Endothelial cell of umbilical vein (primary cell): ENCODE results near the gene TARS1. TPM values are rescaled to one million over a fixed set of nuclear protein-coding genes. Genes with fewer than 3 reads are reported as not detected.

Experiments
- BruUV-seq: library from RNA; stranded (reverse); fragments of 400-500 nt; replicated peaks from 2 replicates; lab custom pipeline; 2021; lab: Mats Ljungman, UMichigan
- CTCF ChIA-PET: fragments of 300-600, 350-600 bp; sonication (Branson Sonifier 250); formaldehyde crosslinking; loops from one replicate; lab custom pipeline; 2021; ENCODE audit warnings: antibody characterized with exemption, inconsistent platforms; lab: Charles Lee
- POLR2A ChIA-PET: fragments of 300-600, 350-600 bp; sonication (Branson Sonifier 250); formaldehyde crosslinking; loops from one replicate; lab custom pipeline; 2021; ENCODE audit warnings: antibody characterized with exemption, inconsistent platforms; lab: Charles Lee
- DNase-seq: peaks from one replicate; pipeline ENCODE4 v3.0.0-alpha.2; 2011; ENCODE audit warnings: low read depth, low spot score
- FAIRE-seq: peaks from 2 replicates; lab custom pipeline; 2011; peaks lifted over from hg19 to GRCh38; lab: Jason Lieb, UNC
- H2AFZ ChIP-seq: 2 replicates; pipeline ENCODE4 v1.6.0; 2012; ENCODE audit warnings: low read depth, low read length, control low read depth, inconsistent platforms
- H3K27ac ChIP-seq: 2 replicates; pipeline ENCODE4 v1.5.1; 2011; ENCODE audit warnings: low read depth, mild to moderate bottlenecking, control low read depth, low read length, moderate library complexity; ENCODE audit not compliant: insufficient read depth
- H3K27me3 ChIP-seq, 2 experiments: 2 replicates each; pipeline versions ENCODE4 v1.6.0 to v1.6.1; 2011; ENCODE audit warnings: low read length in 2 of 2, mixed read lengths in 1 of 2; ENCODE audit not compliant: control insufficient read depth in 2 of 2, insufficient read depth in 2 of 2
- H3K36me3 ChIP-seq, 2 experiments: 2 replicates in 1 of 2; 3 replicates in 1 of 2; pipeline ENCODE4 v1.5.1; 2011; ENCODE audit warnings: low read length in 2 of 2, mild to moderate bottlenecking in 1 of 2, moderate library complexity in 1 of 2; ENCODE audit not compliant: control insufficient read depth in 2 of 2, insufficient read depth in 2 of 2; ENCODE audit errors: extremely low read depth in 1 of 2
- H3K4me1 ChIP-seq: 3 replicates; pipeline ENCODE4 v1.5.1; 2011; ENCODE audit warnings: mild to moderate bottlenecking, low read length; ENCODE audit not compliant: control insufficient read depth, insufficient read depth; ENCODE audit errors: extremely low read depth
- H3K4me2 ChIP-seq: 2 replicates; pipeline ENCODE4 v1.6.1; 2011; ENCODE audit warnings: low read length, control low read depth, mixed read lengths; ENCODE audit not compliant: insufficient read depth
- H3K4me3 ChIP-seq, 3 experiments: fragments of 200-600 bp in 1 of 3; sonication (generic), shearing (Covaris generic) in 1 of 3; replicated peaks in 1 of 3; 2 replicates each; pipeline ENCODE4 v1.5.1; 2011 to 2016; ENCODE audit warnings: control low read depth in 3 of 3, low read length in 3 of 3, mild to moderate bottlenecking in 2 of 3, inconsistent platforms in 1 of 3, low read depth in 1 of 3, moderate library complexity in 1 of 3; ENCODE audit not compliant: insufficient read depth in 1 of 3
- H3K79me2 ChIP-seq: 2 replicates; pipeline ENCODE4 v1.6.0; 2012; ENCODE audit warnings: low read length, inconsistent platforms; ENCODE audit not compliant: control insufficient read depth, insufficient read depth
- H3K9ac ChIP-seq: replicated peaks from 2 replicates; pipeline ENCODE3; 2011; ENCODE audit warnings: low read length, control low read depth; ENCODE audit not compliant: insufficient read depth; ENCODE audit errors: extremely low read depth
- H3K9me1 ChIP-seq: replicated peaks from 3 replicates; pipeline ENCODE4 v1.6.0; 2011; ENCODE audit warnings: mild to moderate bottlenecking, low read length; ENCODE audit not compliant: control insufficient read depth, insufficient read depth; ENCODE audit errors: extremely low read depth
- H3K9me3 ChIP-seq: replicated peaks from 2 replicates; pipeline ENCODE4 v1.5.1; 2012; ENCODE audit warnings: low read length, inconsistent platforms; ENCODE audit not compliant: control insufficient read depth, insufficient read depth
- H4K20me1 ChIP-seq: replicated peaks from 2 replicates; pipeline ENCODE3; 2011; ENCODE audit warnings: mild to moderate bottlenecking, low read length; ENCODE audit not compliant: control insufficient read depth, insufficient read depth; ENCODE audit errors: extremely low read depth
- CTCF ChIP-seq, 2 donors: IDR thresholded peaks; 1 replicate in 1 of 2; 2 replicates in 1 of 2; pipeline ENCODE4 v1.5.1; 2011; ENCODE audit warnings: low read length in 2 of 2, mild to moderate bottlenecking in 2 of 2, moderate library complexity in 2 of 2, control low read depth in 1 of 2, inconsistent platforms in 1 of 2, low read depth in 1 of 2; ENCODE audit not compliant: insufficient read depth in 1 of 2; ENCODE audit errors: extremely low read depth in 1 of 2
- EZH2 ChIP-seq: IDR thresholded peaks from 2 replicates; pipeline ENCODE4 v1.6.1; 2012; ENCODE audit warnings: borderline replicate concordance, low read depth, mild to moderate bottlenecking, moderate library complexity, low read length, inconsistent platforms; ENCODE audit not compliant: severe bottlenecking
- FOS ChIP-seq: IDR thresholded peaks from 2 replicates; pipeline ENCODE4 v1.6.1; 2011; ENCODE audit warnings: mild to moderate bottlenecking, low read length, moderate library complexity, borderline replicate concordance; ENCODE audit not compliant: insufficient read depth
- GATA2 ChIP-seq: IDR thresholded peaks from 2 replicates; pipeline ENCODE4 v1.7.0; 2011; ENCODE audit warnings: low read depth, mild to moderate bottlenecking, moderate library complexity, mixed read lengths, low read length; ENCODE audit not compliant: insufficient read length, insufficient read depth
- JUN ChIP-seq: IDR thresholded peaks from 2 replicates; pipeline ENCODE4 v1.6.1; 2011; ENCODE audit warnings: borderline replicate concordance, low read depth; ENCODE audit not compliant: insufficient read length, insufficient read depth
- MAX ChIP-seq: IDR thresholded peaks from 2 replicates; pipeline ENCODE4 v1.6.1; 2011; ENCODE audit not compliant: insufficient read depth, insufficient read length
- MYC ChIP-seq: IDR thresholded peaks from one replicate; pipeline ENCODE4 v1.6.1; 2011; ENCODE audit warnings: mild to moderate bottlenecking, low read depth, low read length
- POLR2A ChIP-seq: IDR thresholded peaks from 2 replicates; pipeline ENCODE4 v1.6.1; 2012; ENCODE audit warnings: low read depth, mild to moderate bottlenecking, control low read depth, low read length
- POLR2AphosphoS5 ChIP-seq: IDR thresholded peaks from 2 replicates; pipeline ENCODE4 v1.6.1; 2012; ENCODE audit warnings: low read depth, mild to moderate bottlenecking, control low read depth, low read length, moderate library complexity; ENCODE audit not compliant: insufficient read depth
- dilution Hi-C: fragments of 300-500 bp; cut with MboI; formaldehyde crosslinking; loops from one replicate; pipeline ENCODE4 v1.15.0; 2019; ENCODE audit warnings: low sequenced_read_pairs; ENCODE audit not compliant: extremely low pct_ligation_motif_present
- intact Hi-C: fragments of 100-400 bp; cut with micrococcal nuclease; formaldehyde crosslinking; loops from one replicate; pipeline ENCODE4 v1.10.0; 2022
- polyA plus RNA-seq, 4 experiments: library from polyadenylated mRNA; depleted of rRNA in 3 of 4; stranded (reverse) in 3 of 4; unstranded in 1 of 4; fragments of >200 nt; gene quantifications; 2 replicates each; pipeline versions ENCODE4 v1.2.1 to v1.2.3, GENCODE V29; 2011 to 2012; ENCODE audit warnings: missing spikeins in 1 of 4
- total RNA-seq: library from RNA; stranded (reverse); gene quantifications from 2 replicates; pipeline ENCODE4 v1.2.3, GENCODE V29; 2021

Gene TARS1
- total and polyA plus RNA-seq, 2 donors (not counting 3 experiments of a cell fraction or from before 2014, with no cell fraction given) = 39.1 to 175 TPM

DNA sequence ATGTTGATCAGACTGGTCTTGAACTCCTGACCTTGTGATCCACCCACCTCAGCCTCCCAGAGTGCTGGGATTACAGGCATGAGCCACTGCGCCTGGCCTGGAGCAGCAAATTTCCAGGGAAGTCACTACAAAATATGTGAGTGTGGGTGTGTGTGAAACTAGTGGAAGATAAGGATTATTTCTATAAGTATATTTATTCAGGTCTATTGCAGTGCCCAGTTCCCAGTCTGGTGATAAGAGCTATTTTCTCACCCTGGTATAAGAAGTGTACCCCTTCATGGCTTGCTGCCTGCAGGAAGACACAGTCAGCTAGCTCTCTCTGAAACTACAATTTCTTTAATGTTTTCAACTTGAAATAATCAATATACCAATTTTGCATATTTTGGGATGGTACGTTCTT is 37.1 kb downstream of the TARS1 start:
- Histone ChIP-seq H2AFZ (no peak overlapping the region), H3K9me3 (no peaks in the 10 kb centered on the region), H4K20me1 (no peaks in the 10 kb centered on the region), H3K36me3 (peaks cover 2 to 4% of the 10 kb centered on the region in 2 experiments), H3K27me3 (no peaks in the 10 kb centered on the region), H3K79me2 (no peaks in the 10 kb centered on the region), H3K9me1 (no peaks in the 10 kb centered on the region), H3K9ac (no peak overlapping the region), H3K4me3 (no peak overlapping the region), H3K4me1 (no peaks in the 10 kb centered on the region), H3K27ac (no peak overlapping the region), H3K4me2 (no peak overlapping the region)
- no TSS peak for BruUV-seq
- FAIRE-seq (no peak), DNase-seq (no peak)
- POLR2A ChIA-PET = no interaction called here
- TF ChIP-seq POLR2AphosphoS5 (no peak), EZH2 (no peak), FOS (no peak), JUN (no peak), POLR2A (no peak), MYC (no peak), CTCF (IDR thresholded peaks at IDR 0.05; ENCODE audit: extremely low read depth in 1 of 2, insufficient read depth in 1 of 2, low read depth in 1 of 2, low read length in 2 of 2) (no peak), GATA2 (no peak), MAX (no peak)
- dilution Hi-C loops = no loop called here
- intact Hi-C loops = no loop called here
- CTCF ChIA-PET = interaction anchor here (1.1 to 2.0 kb wide), 3 partner anchors 8 to 111 kb away, joined by 3 to 9 read pairs (median 3); no protein-coding TSS in a partner anchor
